ENCODE measurements around the gene OPN1LW.

Gene OPN1LW

DNA sequence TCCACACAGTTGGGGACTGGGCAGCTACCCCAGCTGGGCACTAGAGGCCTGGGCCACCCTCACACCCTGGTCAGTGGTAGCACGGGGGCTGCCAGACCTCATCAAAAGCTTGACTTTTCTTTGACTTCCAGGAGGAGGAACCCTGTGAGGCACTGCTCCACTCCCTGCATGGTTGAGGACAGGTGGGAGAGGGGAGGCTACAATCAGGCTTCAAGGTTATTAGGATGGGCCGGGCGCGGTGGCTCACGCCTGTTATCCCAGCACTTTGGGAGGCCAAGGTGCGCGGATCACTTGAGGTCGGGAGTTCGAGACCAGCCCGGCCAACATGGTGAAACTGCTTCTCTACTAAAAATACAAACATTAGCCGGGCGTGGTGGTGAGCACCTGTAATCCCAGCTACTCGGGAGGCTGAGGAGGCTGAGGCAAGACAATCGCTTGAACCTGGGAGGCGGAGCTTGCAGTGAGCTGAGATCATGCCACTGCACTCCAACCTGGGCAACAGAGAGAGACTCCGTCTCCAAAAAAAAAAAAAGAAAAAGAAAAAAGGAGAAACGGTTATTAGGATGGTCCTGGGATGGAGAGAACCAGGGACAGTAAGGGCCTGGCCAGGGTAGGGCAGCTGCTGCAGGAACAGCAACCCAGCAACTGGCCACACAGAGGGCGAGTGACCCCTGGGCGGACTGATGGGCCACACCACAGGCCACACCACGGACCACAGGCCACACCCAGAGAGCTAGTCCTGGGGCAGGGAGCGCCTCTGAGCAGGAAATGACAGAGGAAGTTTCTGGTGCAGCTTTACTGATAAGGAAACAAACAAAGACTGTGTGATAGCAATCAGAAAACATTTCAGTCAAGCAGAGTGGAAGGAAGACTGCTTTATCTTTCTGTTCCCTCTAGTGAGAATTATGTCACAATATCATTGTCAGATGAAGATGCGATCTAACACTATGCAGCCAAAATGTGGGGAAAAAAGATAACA is 20.5 kb upstream of the OPN1LW start:
- Histone ChIP-seq H3K27ac (ENCODE audit: low read depth, low read length, poor library complexity, severe bottlenecking) (no peak overlapping the region), H2AFZ (ENCODE audit: low read length) (no peak overlapping the region), H3K27me3 (ENCODE audit: insufficient read depth, low read length) (no peaks in the 10 kb centered on the region), H3K4me2 (ENCODE audit: low read length) (no peak overlapping the region), H3K79me2 (ENCODE audit: insufficient read depth, low read length) (no peaks in the 10 kb centered on the region), H3K9ac (ENCODE audit: low read length) (no peak overlapping the region), H3K36me3 (ENCODE audit: insufficient read depth, low read length) (no peaks in the 10 kb centered on the region), H3F3A (ENCODE audit: insufficient read depth, low read length) (no peaks in the 10 kb centered on the region), H4K20me1 (ENCODE audit: insufficient read depth, low read length) (no peaks in the 10 kb centered on the region), H3K9me3 (ENCODE audit: low read length) (no peaks in the 10 kb centered on the region), H3K4me1 (ENCODE audit: insufficient read depth, low read length, severe bottlenecking) (no peaks in the 10 kb centered on the region), H3K4me3 (ENCODE audit: low read depth, low read length, poor library complexity, severe bottlenecking) (no peak overlapping the region), H3K9me2 (ENCODE audit: low read depth, low read length) (no peaks in the 10 kb centered on the region)
- TF ChIP-seq EZH2 (IDR thresholded peaks at IDR 0.05; ENCODE audit: borderline replicate concordance, low read length), result no peak
- TF ChIP-seq, protein P1, sequence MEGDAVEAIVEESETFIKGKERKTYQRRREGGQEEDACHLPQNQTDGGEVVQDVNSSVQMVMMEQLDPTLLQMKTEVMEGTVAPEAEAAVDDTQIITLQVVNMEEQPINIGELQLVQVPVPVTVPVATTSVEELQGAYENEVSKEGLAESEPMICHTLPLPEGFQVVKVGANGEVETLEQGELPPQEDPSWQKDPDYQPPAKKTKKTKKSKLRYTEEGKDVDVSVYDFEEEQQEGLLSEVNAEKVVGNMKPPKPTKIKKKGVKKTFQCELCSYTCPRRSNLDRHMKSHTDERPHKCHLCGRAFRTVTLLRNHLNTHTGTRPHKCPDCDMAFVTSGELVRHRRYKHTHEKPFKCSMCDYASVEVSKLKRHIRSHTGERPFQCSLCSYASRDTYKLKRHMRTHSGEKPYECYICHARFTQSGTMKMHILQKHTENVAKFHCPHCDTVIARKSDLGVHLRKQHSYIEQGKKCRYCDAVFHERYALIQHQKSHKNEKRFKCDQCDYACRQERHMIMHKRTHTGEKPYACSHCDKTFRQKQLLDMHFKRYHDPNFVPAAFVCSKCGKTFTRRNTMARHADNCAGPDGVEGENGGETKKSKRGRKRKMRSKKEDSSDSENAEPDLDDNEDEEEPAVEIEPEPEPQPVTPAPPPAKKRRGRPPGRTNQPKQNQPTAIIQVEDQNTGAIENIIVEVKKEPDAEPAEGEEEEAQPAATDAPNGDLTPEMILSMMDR (IDR thresholded peaks at IDR 0.05; ENCODE audit: low read length), result no peak

DNA sequence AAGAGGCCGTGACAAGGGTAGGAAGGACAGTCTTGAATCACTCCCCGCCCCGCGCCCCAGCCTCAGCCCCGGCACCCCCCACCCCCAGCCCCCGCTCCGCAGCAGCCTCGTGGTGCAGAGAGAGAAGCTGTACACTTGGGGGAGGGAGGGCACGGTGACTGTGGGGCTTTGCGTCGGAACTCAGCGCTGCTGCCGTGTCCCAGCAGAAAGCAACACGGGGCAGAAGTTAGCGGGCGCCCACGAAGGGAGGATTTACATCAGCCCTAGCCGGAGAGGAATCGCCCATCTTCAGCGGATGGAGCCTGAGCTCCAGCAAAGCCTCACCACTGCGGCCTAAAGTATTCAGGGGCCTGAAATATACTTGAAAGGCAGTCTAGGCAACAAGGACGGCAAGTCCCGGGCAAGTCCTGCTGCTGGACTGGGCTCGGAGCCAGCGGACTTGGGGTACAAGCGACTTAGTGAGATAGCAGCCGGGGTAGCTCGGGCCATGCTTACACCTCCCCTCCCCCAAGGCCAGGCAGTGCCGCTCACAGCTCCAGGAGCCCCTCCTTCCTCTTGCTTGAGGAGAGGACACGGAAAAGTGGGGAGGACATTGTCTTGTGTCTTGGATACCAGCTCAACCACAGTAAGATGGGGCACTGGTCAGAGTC is 18.5 kb upstream of the OPN1LW start:
- TF ChIP-seq EZH2 (IDR thresholded peaks at IDR 0.05; ENCODE audit: borderline replicate concordance, low read length), result no peak
- TF ChIP-seq, protein P1 (IDR thresholded peaks at IDR 0.05; ENCODE audit: low read length), result no peak
- Histone ChIP-seq H3K27ac (ENCODE audit: low read depth, low read length, poor library complexity, severe bottlenecking) (no peak overlapping the region), H3K9me3 (ENCODE audit: low read length) (no peaks in the 10 kb centered on the region), H3K36me3 (ENCODE audit: insufficient read depth, low read length) (no peaks in the 10 kb centered on the region), H3K4me2 (ENCODE audit: low read length) (no peak overlapping the region), H3F3A (ENCODE audit: insufficient read depth, low read length) (no peaks in the 10 kb centered on the region), H3K27me3 (ENCODE audit: insufficient read depth, low read length) (no peaks in the 10 kb centered on the region), H3K9me2 (ENCODE audit: low read depth, low read length) (no peaks in the 10 kb centered on the region), H4K20me1 (ENCODE audit: insufficient read depth, low read length) (no peaks in the 10 kb centered on the region), H2AFZ (ENCODE audit: low read length) (no peak overlapping the region), H3K4me1 (ENCODE audit: insufficient read depth, low read length, severe bottlenecking) (no peaks in the 10 kb centered on the region), H3K9ac (ENCODE audit: low read length) (no peak overlapping the region), H3K4me3 (ENCODE audit: low read depth, low read length, poor library complexity, severe bottlenecking) (no peak overlapping the region), H3K79me2 (ENCODE audit: insufficient read depth, low read length) (no peaks in the 10 kb centered on the region)

- no peak overlapping the region for H3K9ac ChIP-seq (ENCODE audit: low read length)
- no peak overlapping the region for H3K27ac ChIP-seq (ENCODE audit: low read depth, low read length, poor library complexity, severe bottlenecking)
- H3K4me2 ChIP-seq (ENCODE audit: low read length), result no peak overlapping the region
- no peak overlapping the region for H3K4me3 ChIP-seq (ENCODE audit: low read depth, low read length, poor library complexity, severe bottlenecking)
- H3K4me1 ChIP-seq (ENCODE audit: insufficient read depth, low read length, severe bottlenecking), result no peaks in the 10 kb centered on the region
- H3K27me3 ChIP-seq (ENCODE audit: insufficient read depth, low read length), result no peaks in the 10 kb centered on the region
- no peak overlapping the region for H2AFZ ChIP-seq (ENCODE audit: low read length)
- TF ChIP-seq, protein P1 (IDR thresholded peaks at IDR 0.05; ENCODE audit: low read length), result no peak
- no peak for TF ChIP-seq EZH2 (IDR thresholded peaks at IDR 0.05; ENCODE audit: borderline replicate concordance, low read length)
- H3K9me2 ChIP-seq (ENCODE audit: low read depth, low read length), result no peaks in the 10 kb centered on the region
- H3K79me2 ChIP-seq (ENCODE audit: insufficient read depth, low read length), result no peaks in the 10 kb centered on the region
- no peaks in the 10 kb centered on the region for H3K9me3 ChIP-seq (ENCODE audit: low read length)
- no peaks in the 10 kb centered on the region for H3K36me3 ChIP-seq (ENCODE audit: insufficient read depth, low read length)
- no peaks in the 10 kb centered on the region for H4K20me1 ChIP-seq (ENCODE audit: insufficient read depth, low read length)
- no peaks in the 10 kb centered on the region for H3F3A ChIP-seq (ENCODE audit: insufficient read depth, low read length)
These were observed 17.9 kb upstream of the OPN1LW start for GRCh38 chrX:154126101-154126500.

Measured in OCI-LY1 (cell line).